Renal pelvis (tissue), 12 donors: ENCODE measurements around the gene ABL2. TPM values are rescaled to one million over a fixed set of nuclear protein-coding genes. Genes with fewer than 3 reads are reported as not detected.
"Not testable (repeated sequence)": the region's sequence is repeated elsewhere in the genome, so short reads cannot be mapped to it uniquely, and the experiment has no call there.

Experiments
- DNase-seq: peaks from one replicate; pipeline ENCODE4 v3.0.0-alpha.2; 2013
- long read RNA-seq, 16 experiments: transcript quantifications; one replicate each; lab custom pipeline, GENCODE V29; 2026
- polyA plus RNA-seq, 3 donors: library from polyadenylated mRNA; unstranded; fragments of 120-200 nt; gene quantifications; one replicate each; pipeline ENCODE4 v1.2.1, GENCODE V29; 2013; ENCODE audit not compliant: insufficient read length in 3 of 3

ABL2 gene
- polyA plus RNA-seq: 10 to 100 TPM in 2 of 3 donors, 1 to 10 TPM in 1; 8.3 to 13.0 (median 12.6) TPM
- long read RNA-seq, donor 1, full-length matches to known transcripts: 2 of 2 reads
- long read RNA-seq, donor 1, partial matches to known transcripts: 0 of 2 reads
- long read RNA-seq, donor 1, other reads (novel, unspliced or antisense): 0 of 2 reads
- long read RNA-seq, donor 2, full-length matches to known transcripts: 1 of 6 reads
- long read RNA-seq, donor 2, partial matches to known transcripts: 5 of 6 reads
- long read RNA-seq, donor 2, other reads (novel, unspliced or antisense): 0 of 6 reads
- long read RNA-seq, donor 3, partial matches to known transcripts: 0 of 2 reads
- long read RNA-seq, donor 3, other reads (novel, unspliced or antisense): 0 of 2 reads
- long read RNA-seq, donor 4: 0 reads
- long read RNA-seq, donor 5: 0 reads
- long read RNA-seq, donor 6, full-length matches to known transcripts: 1 of 1 reads
- long read RNA-seq, donor 6, partial matches to known transcripts: 0 of 1 reads
- long read RNA-seq, donor 6, other reads (novel, unspliced or antisense): 0 of 1 reads
- long read RNA-seq, donor 7: 0 reads
- long read RNA-seq, donor 8: 0 reads
- long read RNA-seq, donor 9: 0 reads
- long read RNA-seq, donor 10, full-length matches to known transcripts: 1 of 1 reads
- long read RNA-seq, donor 10, partial matches to known transcripts: 0 of 1 reads
- long read RNA-seq, donor 10, other reads (novel, unspliced or antisense): 0 of 1 reads
- long read RNA-seq, donor 11: 0 reads
- long read RNA-seq, donor 12, full-length matches to known transcripts: 2 of 2 reads
- long read RNA-seq, donor 12, partial matches to known transcripts: 0 of 2 reads
- long read RNA-seq, donor 12, other reads (novel, unspliced or antisense): 0 of 2 reads
- long read RNA-seq, donor 13: 0 reads
- long read RNA-seq, donor 14: 0 reads
- long read RNA-seq, donor 15, partial matches to known transcripts: 0 of 1 reads
- long read RNA-seq, donor 15, other reads (novel, unspliced or antisense): 0 of 1 reads
- long read RNA-seq, donor 16, full-length matches to known transcripts: 1 of 1 reads
- long read RNA-seq, donor 16, partial matches to known transcripts: 0 of 1 reads
- long read RNA-seq, donor 16, other reads (novel, unspliced or antisense): 0 of 1 reads

- peak; percentile 56 for DNase-seq
Measured at GRCh38 chr1:179229214-179230140, at the start of gene ABL2. Gene ABL2, minus strand, starts transcription at chr1:179229677. Its CDS starts 280 bp downstream, at chr1:179229397.

- DNase-seq: no peak
Measured at GRCh38 chr1:179278920-179279319, 49.4 kb upstream of the ABL2 start.

- not testable (repeated sequence) for DNase-seq
Measured at GRCh38 chr1:179274424-179274823, 44.9 kb upstream of the ABL2 start.

GRCh38 chr1:179269071-179269470 is 39.6 kb upstream of the ABL2 start:
- no peak for DNase-seq

- no peak for DNase-seq
Measured at GRCh38 chr1:179264507-179264906, 35.0 kb upstream of the ABL2 start.

- no peak for DNase-seq
Measured at GRCh38 chr1:179263121-179263520, 33.6 kb upstream of the ABL2 start.

GRCh38 chr1:179262183-179262582 is 32.7 kb upstream of the ABL2 start:
- no peak for DNase-seq

- no peak for DNase-seq
Measured at GRCh38 chr1:179253286-179253972, 24.0 kb upstream of the ABL2 start.

- DNase-seq: no peak
Measured at GRCh38 chr1:179252606-179253005, 23.1 kb upstream of the ABL2 start.

- DNase-seq: peak; percentile 15
Measured at GRCh38 chr1:179251675-179252074, 22.2 kb upstream of the ABL2 start.

GRCh38 chr1:179247923-179248322 is 18.4 kb upstream of the ABL2 start:
- no peak for DNase-seq

GRCh38 chr1:179245426-179245825 is 15.9 kb upstream of the ABL2 start:
- DNase-seq: not testable (repeated sequence)

GRCh38 chr1:179241530-179242097 is 12.1 kb upstream of the ABL2 start:
- no peak for DNase-seq

GRCh38 chr1:179237222-179237621 is 7.7 kb upstream of the ABL2 start:
- no peak for DNase-seq

GRCh38 chr1:179234863-179235262 is 5.4 kb upstream of the ABL2 start:
- no peak for DNase-seq

GRCh38 chr1:179231923-179232322 is 2.4 kb upstream of the ABL2 start:
- DNase-seq: no peak

- no peak for DNase-seq
Measured at GRCh38 chr1:179230721-179231120, 1.2 kb upstream of the ABL2 start.

- no peak for DNase-seq
Measured at GRCh38 chr1:179230251-179230650, 774 bp upstream of the ABL2 start.

- DNase-seq: peak; percentile 48
Measured at GRCh38 chr1:179228783-179229213, 679 bp downstream of the ABL2 start.

- no peak for DNase-seq
Measured at GRCh38 chr1:179226738-179227137, 2.7 kb downstream of the ABL2 start.
